A673 (cell line): Measurements from ENCODE around the gene NKX2-3. TPM values are rescaled to one million over a fixed set of nuclear protein-coding genes. Genes with fewer than 3 reads are reported as not detected.

Source experiments
- BruUV-seq: library from RNA; stranded (reverse); fragments of 400-500 nt; replicated peaks from 2 replicates; lab custom pipeline; 2021; lab: Mats Ljungman, UMichigan
- CTCF ChIA-PET: fragments of 300-600 bp; sonication (Branson Sonifier 250); formaldehyde crosslinking; loops from one replicate; lab custom pipeline; 2022; ENCODE audit warnings: antibody characterized with exemption; lab: Charles Lee
- POLR2A ChIA-PET: fragments of 300-600 bp; sonication (Branson Sonifier 250); formaldehyde crosslinking; loops from one replicate; lab custom pipeline; 2022; ENCODE audit warnings: antibody characterized with exemption; ENCODE audit not compliant: low non-redundant PET; lab: Charles Lee
- DNase-seq: peaks from one replicate; pipeline ENCODE4 v3.0.0-alpha.2; 2015; ENCODE audit warnings: low spot score
- H3K27ac ChIP-seq: fragments of 200-600 bp; sonication (generic); 2 replicates; pipeline ENCODE4 v1.5.1; 2016; ENCODE audit warnings: mixed run types, low read depth, mild to moderate bottlenecking, mixed read lengths, antibody characterized with exemption, low read length; ENCODE audit not compliant: poor library complexity, severe bottlenecking
- H3K27me3 ChIP-seq: fragments of 200-600 bp; sonication (generic); replicated peaks from 2 replicates; pipeline ENCODE4 v1.6.1; 2017; ENCODE audit warnings: mixed run types, low read depth, mild to moderate bottlenecking, mixed read lengths, antibody characterized with exemption, low read length; ENCODE audit not compliant: insufficient read depth, poor library complexity
- H3K36me3 ChIP-seq: fragments of 200-600 bp; sonication (generic); 2 replicates; pipeline ENCODE4 v1.6.1; 2016; ENCODE audit warnings: mixed run types, mild to moderate bottlenecking, mixed read lengths, antibody characterized with exemption, low read length; ENCODE audit not compliant: insufficient read depth, poor library complexity, severe bottlenecking
- H3K4me1 ChIP-seq: fragments of 200-600 bp; sonication (generic); 2 replicates; pipeline ENCODE4 v1.6.1; 2017; ENCODE audit warnings: mixed run types, mild to moderate bottlenecking, mixed read lengths, antibody characterized with exemption, low read length; ENCODE audit not compliant: insufficient read depth, poor library complexity, severe bottlenecking
- H3K4me3 ChIP-seq: fragments of 200-600 bp; sonication (generic); 2 replicates; pipeline ENCODE4 v1.5.1; 2016; ENCODE audit warnings: low read depth, mixed run types, mild to moderate bottlenecking, mixed read lengths, low read length; ENCODE audit not compliant: poor library complexity, severe bottlenecking
- H3K9me3 ChIP-seq: fragments of 200-600 bp; sonication (generic); 2 replicates; pipeline ENCODE4 v1.6.1; 2016; ENCODE audit warnings: mixed run types, low read depth, mild to moderate bottlenecking, mixed read lengths, antibody characterized with exemption, low read length; ENCODE audit not compliant: poor library complexity, severe bottlenecking
- EZH2 ChIP-seq: fragments of 200-600 bp; sonication (generic); IDR thresholded peaks from 2 replicates; pipeline ENCODE4 v1.6.1; 2017; ENCODE audit warnings: borderline replicate concordance, low read depth, mild to moderate bottlenecking, mixed read lengths, antibody characterized with exemption, low read length; ENCODE audit not compliant: poor library complexity, severe bottlenecking
- intact Hi-C: fragments of 100-400 bp; cut with micrococcal nuclease; formaldehyde crosslinking; loops from one replicate; pipeline ENCODE4 v1.10.0; 2022; ENCODE audit not compliant: unreplicated experiment
- total RNA-seq: library from RNA; stranded (reverse); gene quantifications from 2 replicates; pipeline ENCODE4 v1.2.3, GENCODE V29; 2021
- TF ChIP-seq, protein P1 (sequence below): fragments of 300-800, 200-600 bp; sonication (generic); conservative IDR thresholded peaks from 2 replicates; pipeline ENCODE4 v1.5.1; 2017; ENCODE audit warnings: low read depth, mild to moderate bottlenecking, antibody characterized with exemption, low read length, moderate library complexity, mixed read lengths

The NKX2-3 gene
- total RNA-seq, 1 experiment from 2014 or later, result not detected

DNA sequence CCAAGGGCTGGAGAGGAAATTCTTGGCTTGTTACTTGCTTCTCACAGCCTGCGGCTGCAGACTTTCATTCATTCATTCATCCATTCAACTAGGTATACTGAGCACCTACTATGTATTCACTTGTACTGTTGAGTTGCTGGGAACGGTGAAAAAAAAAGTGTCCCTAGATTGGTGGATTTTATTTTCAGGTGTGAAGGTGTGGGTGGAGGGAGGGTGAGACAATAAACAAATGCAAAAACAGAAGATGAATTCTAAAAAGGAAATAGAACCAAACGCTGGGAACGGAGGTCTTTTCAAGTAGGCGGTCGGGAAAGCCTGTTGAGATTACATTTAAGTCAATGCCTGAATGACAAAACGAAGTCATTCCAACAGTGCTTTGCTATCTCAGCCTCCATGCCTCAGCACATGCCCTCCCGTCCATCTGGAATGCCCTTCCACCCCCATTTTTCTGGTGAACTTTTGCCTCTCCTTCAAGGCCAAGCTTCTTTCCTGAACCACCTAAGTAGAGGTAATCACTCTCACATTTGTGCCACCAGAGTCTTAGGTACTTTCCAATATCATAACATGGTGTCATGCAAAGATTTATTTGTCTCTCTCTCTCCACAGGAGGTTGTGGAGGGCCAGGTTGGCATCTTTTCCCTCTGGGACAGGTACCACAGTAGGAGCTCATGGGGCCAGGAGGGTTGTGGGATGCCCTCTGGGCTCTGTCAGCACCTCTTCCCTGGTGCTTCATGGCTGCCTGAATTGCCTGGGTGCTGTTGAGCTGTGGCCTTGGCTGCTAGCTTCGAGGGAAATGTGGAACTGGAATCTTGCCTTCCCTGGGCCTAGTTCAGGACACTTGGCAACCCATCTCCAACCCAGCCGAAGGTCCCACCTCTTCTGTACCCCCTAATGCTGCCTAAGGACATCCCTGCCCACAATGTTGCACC lies 5.5 kb downstream of the NKX2-3 start:
- Histone ChIP-seq H3K27me3 (peaks cover 95% of the 10 kb centered on the region), H3K4me3 (no peak overlapping the region), H3K4me1 (peaks cover 12% of the 10 kb centered on the region), H3K9me3 (no peaks in the 10 kb centered on the region), H3K36me3 (no peaks in the 10 kb centered on the region), H3K27ac (no peak overlapping the region)
- DNase-seq, result no peak
- BruUV-seq, result no TSS peak
- TF ChIP-seq, protein P1, sequence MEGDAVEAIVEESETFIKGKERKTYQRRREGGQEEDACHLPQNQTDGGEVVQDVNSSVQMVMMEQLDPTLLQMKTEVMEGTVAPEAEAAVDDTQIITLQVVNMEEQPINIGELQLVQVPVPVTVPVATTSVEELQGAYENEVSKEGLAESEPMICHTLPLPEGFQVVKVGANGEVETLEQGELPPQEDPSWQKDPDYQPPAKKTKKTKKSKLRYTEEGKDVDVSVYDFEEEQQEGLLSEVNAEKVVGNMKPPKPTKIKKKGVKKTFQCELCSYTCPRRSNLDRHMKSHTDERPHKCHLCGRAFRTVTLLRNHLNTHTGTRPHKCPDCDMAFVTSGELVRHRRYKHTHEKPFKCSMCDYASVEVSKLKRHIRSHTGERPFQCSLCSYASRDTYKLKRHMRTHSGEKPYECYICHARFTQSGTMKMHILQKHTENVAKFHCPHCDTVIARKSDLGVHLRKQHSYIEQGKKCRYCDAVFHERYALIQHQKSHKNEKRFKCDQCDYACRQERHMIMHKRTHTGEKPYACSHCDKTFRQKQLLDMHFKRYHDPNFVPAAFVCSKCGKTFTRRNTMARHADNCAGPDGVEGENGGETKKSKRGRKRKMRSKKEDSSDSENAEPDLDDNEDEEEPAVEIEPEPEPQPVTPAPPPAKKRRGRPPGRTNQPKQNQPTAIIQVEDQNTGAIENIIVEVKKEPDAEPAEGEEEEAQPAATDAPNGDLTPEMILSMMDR, result no peak
- TF ChIP-seq EZH2, result no peak
- CTCF ChIA-PET, result no interaction called here
- intact Hi-C loops, result no loop called here
- POLR2A ChIA-PET, result no interaction called here

DNA sequence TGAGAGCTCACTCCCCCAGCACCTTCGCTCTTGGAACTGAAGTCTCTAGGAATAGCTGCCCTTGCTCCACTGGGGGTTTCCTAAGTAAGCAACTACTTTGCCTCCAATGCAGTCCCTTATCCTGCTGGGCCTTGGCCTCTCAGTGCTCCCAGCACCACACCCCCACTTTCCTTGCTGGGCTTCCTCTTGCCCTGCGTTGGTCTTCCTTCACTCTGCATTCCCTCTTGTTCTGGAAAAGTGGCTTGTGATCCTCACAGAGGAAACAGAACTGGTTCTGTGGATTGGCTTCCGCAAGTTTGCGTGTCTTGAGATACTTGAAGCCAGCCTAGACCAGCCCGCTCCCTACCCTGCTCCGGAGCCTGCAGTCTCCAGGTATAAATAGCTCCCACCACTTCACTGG lies 6.4 kb downstream of the NKX2-3 start:
- Histone ChIP-seq H3K36me3 (no peaks in the 10 kb centered on the region), H3K9me3 (no peaks in the 10 kb centered on the region), H3K27ac (no peak overlapping the region), H3K27me3 (peaks cover 86% of the 10 kb centered on the region), H3K4me1 (peaks cover 12% of the 10 kb centered on the region), H3K4me3 (no peak overlapping the region)
- CTCF ChIA-PET, result no interaction called here
- POLR2A ChIA-PET, result no interaction called here
- BruUV-seq, result no TSS peak
- intact Hi-C loops, result no loop called here
- DNase-seq, result no peak
- TF ChIP-seq, protein P1, result no peak
- TF ChIP-seq EZH2, result no peak

DNA sequence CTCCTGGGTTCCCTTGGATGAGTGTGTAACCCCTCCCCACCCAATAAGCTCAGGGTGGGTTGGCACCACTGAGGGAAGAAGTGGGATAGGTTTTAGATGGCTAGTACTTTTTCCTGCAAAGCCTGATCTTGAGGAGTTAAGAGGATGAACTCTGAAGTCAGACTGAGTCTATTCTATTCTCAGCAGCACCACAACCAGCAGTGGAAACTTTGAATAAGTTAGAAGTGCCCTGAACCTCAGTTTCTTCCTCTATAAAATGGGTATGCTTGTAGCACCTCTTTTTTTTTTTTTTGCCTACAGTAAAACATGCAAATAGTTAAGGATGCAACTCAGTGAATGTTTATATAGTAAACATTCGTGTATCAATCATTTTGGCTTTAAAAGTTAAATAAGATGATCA lies 7.1 kb downstream of the NKX2-3 start:
- H3K27ac ChIP-seq, result no peak overlapping the region
- no peaks in the 10 kb centered on the region for H3K9me3 ChIP-seq
- POLR2A ChIA-PET, result no interaction called here
- DNase-seq, result no peak
- BruUV-seq, result no TSS peak
- CTCF ChIA-PET, result no interaction called here
- peaks cover 83% of the 10 kb centered on the region for H3K27me3 ChIP-seq
- peaks cover 10% of the 10 kb centered on the region for H3K4me1 ChIP-seq
- no peaks in the 10 kb centered on the region for H3K36me3 ChIP-seq
- no peak for TF ChIP-seq EZH2
- TF ChIP-seq, protein P1, result no peak
- intact Hi-C loops, result no loop called here
- no peak overlapping the region for H3K4me3 ChIP-seq
